Upper lobe of right lung (tissue), 1 donor: ENCODE results near the gene PLEKHJ1. TPM values are rescaled to one million over a fixed set of nuclear protein-coding genes. Genes with fewer than 3 reads are reported as not detected.
"Not testable (repeated sequence)": the region's sequence is repeated elsewhere in the genome, so short reads cannot be mapped to it uniquely, and the experiment has no call there.

Source experiments
- ATAC-seq: fragments of 200-7000 bp; cut with Tn5 transposase; one replicate; pipeline ENCODE4 v1.9.1; 2020; ENCODE audit warnings: mild to moderate bottlenecking, moderate library complexity
- DNase-seq: peaks from one replicate; pipeline ENCODE4 v3.0.0-alpha.2; 2020
- H3K27ac ChIP-seq: fragments of 200-600 bp; one replicate; pipeline ENCODE4 v1.8.0; 2022
- H3K27me3 ChIP-seq: fragments of 200-600 bp; one replicate; pipeline ENCODE4 v1.8.0; 2022; ENCODE audit warnings: mild to moderate bottlenecking
- H3K36me3 ChIP-seq: fragments of 200-600 bp; one replicate; pipeline ENCODE4 v1.8.0; 2022
- H3K4me1 ChIP-seq: fragments of 200-600 bp; one replicate; pipeline ENCODE4 v1.8.0; 2022
- H3K4me3 ChIP-seq: fragments of 200-600 bp; one replicate; pipeline ENCODE4 v1.8.0; 2022; ENCODE audit warnings: mild to moderate bottlenecking
- H3K9me3 ChIP-seq: fragments of 200-600 bp; one replicate; pipeline ENCODE4 v1.8.0; 2022
- CTCF ChIP-seq: fragments of 200-600 bp; IDR thresholded peaks from one replicate; pipeline ENCODE4 v1.8.0; 2022; ENCODE audit warnings: antibody characterized with exemption
- intact Hi-C: fragments of 100-400 bp; cut with DNase I; formaldehyde crosslinking; loops from one replicate; pipeline ENCODE4 v1.11.0; 2022
- total RNA-seq: library from RNA; stranded (reverse); fragmentation: NEBNext Ultra II Directional; extraction: Animal tissue kit (Norgen Biotek cat#: 25700); gene quantifications from one replicate; pipeline ENCODE4 v1.2.1, GENCODE V29; 2021
- donor health status: DM: no; HTN: yes; CAD: no; lungs with severe emphysema.

PLEKHJ1 gene
- total RNA-seq, 1 donor from 2014 or later, result 54.6 TPM

- Histone ChIP-seq H3K4me3 (no peak overlapping the region), H3K9me3 (no peaks in the 10 kb centered on the region), H3K36me3 (peaks cover 58% of the 10 kb centered on the region), H3K27me3 (no peaks in the 10 kb centered on the region), H3K4me1 (peaks cover 4% of the 10 kb centered on the region), H3K27ac (no peak overlapping the region)
- peak; percentile 1 for TF ChIP-seq CTCF
- DNase-seq (no peak), ATAC-seq (no peak)
- intact Hi-C loops, result no loop called here
Measured at GRCh38 chr19:2208975-2209374, 27.2 kb downstream of the PLEKHJ1 start.

- peaks cover 4% of the 10 kb centered on the region for H3K4me1 ChIP-seq
- peak; percentile 3 for ATAC-seq
Measured at GRCh38 chr19:2207991-2208860, 27.9 kb downstream of the PLEKHJ1 start.

GRCh38 chr19:2207008-2207407, 29.1 kb downstream of the PLEKHJ1 start:
- ATAC-seq (no peak), DNase-seq (no peak)
- intact Hi-C loops, result no loop called here
- H3K4me1 ChIP-seq, result peaks cover 4% of the 10 kb centered on the region
- H3K27me3 ChIP-seq, result no peaks in the 10 kb centered on the region
- H3K9me3 ChIP-seq, result no peaks in the 10 kb centered on the region
- H3K27ac ChIP-seq, result no peak overlapping the region
- H3K4me3 ChIP-seq, result no peak overlapping the region
- no peak for TF ChIP-seq CTCF
- H3K36me3 ChIP-seq, result peaks cover 56% of the 10 kb centered on the region

More at GRCh38 chr19:2207991-2208860, 27.9 kb downstream of the PLEKHJ1 start:
- Histone ChIP-seq H3K4me3 (no peak overlapping the region), H3K36me3 (peaks cover 58% of the 10 kb centered on the region), H3K27ac (no peak overlapping the region), H3K9me3 (no peaks in the 10 kb centered on the region), H3K27me3 (no peaks in the 10 kb centered on the region)
- no peak for DNase-seq
- peak; percentile 21 for TF ChIP-seq CTCF
- intact Hi-C loops, result no loop called here

GRCh38 chr19:2202366-2202765, 33.8 kb downstream of the PLEKHJ1 start:
- H3K27ac ChIP-seq, result no peak overlapping the region
- H3K4me1 ChIP-seq, result no peaks in the 10 kb centered on the region
- no peaks in the 10 kb centered on the region for H3K9me3 ChIP-seq
- ATAC-seq (no peak), DNase-seq (no peak)
- no peaks in the 10 kb centered on the region for H3K27me3 ChIP-seq
- no peak for TF ChIP-seq CTCF
- H3K36me3 ChIP-seq, result peaks cover 27% of the 10 kb centered on the region
- no peak overlapping the region for H3K4me3 ChIP-seq
- intact Hi-C loops, result no loop called here

- DNase-seq (no peak), ATAC-seq (no peak)
- Histone ChIP-seq H3K4me3 (no peak overlapping the region), H3K9me3 (no peaks in the 10 kb centered on the region), H3K4me1 (no peaks in the 10 kb centered on the region), H3K36me3 (peaks cover 27% of the 10 kb centered on the region), H3K27ac (no peak overlapping the region), H3K27me3 (no peaks in the 10 kb centered on the region)
- TF ChIP-seq CTCF, result no peak
- intact Hi-C loops, result no loop called here
Measured at GRCh38 chr19:2201473-2202148, 34.5 kb downstream of the PLEKHJ1 start.

- H3K9me3 ChIP-seq, H3K27me3 ChIP-seq, H3K4me3 ChIP-seq, H3K27ac ChIP-seq, DNase-seq, ATAC-seq, intact Hi-C loops, H3K4me1 ChIP-seq: not testable (repeated sequence)
- H3K36me3 ChIP-seq, result peaks cover 33% of the 10 kb centered on the region
Measured at GRCh38 chr19:2200624-2201294, 35.4 kb downstream of the PLEKHJ1 start.
